Trophoblast cell (in vitro differentiated cells and primary cell): Measurements from ENCODE around the gene KANSL3.

ENCODE experiments used
- DNase-seq, 2 donors: peaks; one replicate each; pipeline ENCODE4 v3.0.0-alpha.2; 2016
- H2AFZ ChIP-seq: 2 replicates; pipeline ENCODE4 v1.6.1; 2013; ENCODE audit warnings: low read length, moderate library complexity, mild to moderate bottlenecking; ENCODE audit not compliant: insufficient read depth, poor library complexity
- H2AK5ac ChIP-seq: 2 replicates; pipeline ENCODE4 v1.6.1; 2013; ENCODE audit warnings: mild to moderate bottlenecking, low read length
- H2BK120ac ChIP-seq: 2 replicates; pipeline ENCODE4 v1.6.1; 2013; ENCODE audit warnings: low read length, mild to moderate bottlenecking, moderate library complexity; ENCODE audit not compliant: insufficient read depth, poor library complexity
- H2BK12ac ChIP-seq: 2 replicates; pipeline ENCODE4 v1.6.1; 2013; ENCODE audit warnings: mild to moderate bottlenecking, low read length, moderate library complexity
- H2BK5ac ChIP-seq: 2 replicates; pipeline ENCODE4 v1.6.1; 2013; ENCODE audit warnings: low read length, low read depth, moderate library complexity, mild to moderate bottlenecking; ENCODE audit not compliant: poor library complexity
- H3K14ac ChIP-seq: 2 replicates; pipeline ENCODE4 v1.6.1; 2013; ENCODE audit warnings: mild to moderate bottlenecking, low read length
- H3K18ac ChIP-seq: 2 replicates; pipeline ENCODE4 v1.6.1; 2013; ENCODE audit warnings: mild to moderate bottlenecking, low read length
- H3K23ac ChIP-seq: 2 replicates; pipeline ENCODE4 v1.6.1; 2013; ENCODE audit warnings: low read length
- H3K27ac ChIP-seq: 2 replicates; pipeline ENCODE4 v1.5.1; 2013; ENCODE audit warnings: low read depth, mild to moderate bottlenecking, inconsistent platforms, low read length, moderate library complexity
- H3K27me3 ChIP-seq: 2 replicates; pipeline ENCODE4 v1.6.1; 2013; ENCODE audit warnings: inconsistent platforms, mild to moderate bottlenecking, low read length, moderate library complexity; ENCODE audit not compliant: insufficient read depth
- H3K36me3 ChIP-seq, 2 experiments: 1 replicate in 1 of 2; 2 replicates in 1 of 2; pipeline ENCODE4 v1.6.1; 2013; ENCODE audit warnings: low read length in 2 of 2, mild to moderate bottlenecking in 2 of 2, moderate library complexity in 1 of 2; ENCODE audit not compliant: insufficient read depth in 2 of 2, control insufficient read depth in 1 of 2
- H3K4ac ChIP-seq: 2 replicates; pipeline ENCODE4 v1.6.1; 2013; ENCODE audit warnings: low read depth, mild to moderate bottlenecking, low read length, moderate library complexity
- H3K4me1 ChIP-seq, 2 experiments: 1 replicate in 1 of 2; 2 replicates in 1 of 2; pipeline ENCODE4 v1.6.1; 2013; ENCODE audit warnings: low read length in 2 of 2, mild to moderate bottlenecking in 2 of 2, moderate library complexity in 1 of 2; ENCODE audit not compliant: insufficient read depth in 2 of 2, control insufficient read depth in 1 of 2
- H3K4me2 ChIP-seq: 2 replicates; pipeline ENCODE4 v1.6.1; 2013; ENCODE audit warnings: inconsistent platforms, mild to moderate bottlenecking, low read length, moderate library complexity
- H3K4me3 ChIP-seq: 2 replicates; pipeline ENCODE4 v1.5.1; 2013; ENCODE audit warnings: mild to moderate bottlenecking, low read depth, low read length, inconsistent platforms
- H3K79me1 ChIP-seq: one replicate; pipeline ENCODE4 v1.6.1; 2013; ENCODE audit warnings: low read length
- H3K79me2 ChIP-seq: 2 replicates; pipeline ENCODE4 v1.6.1; 2013; ENCODE audit warnings: low read length, mild to moderate bottlenecking; ENCODE audit not compliant: control insufficient read depth, insufficient read depth, poor library complexity
- H3K9ac ChIP-seq: 2 replicates; pipeline ENCODE4 v1.6.1; 2013; ENCODE audit warnings: mild to moderate bottlenecking, low read length
- H3K9me3 ChIP-seq: 2 replicates; pipeline ENCODE4 v1.6.1; 2013; ENCODE audit warnings: low read depth, mild to moderate bottlenecking, control low read depth, inconsistent platforms, low read length; ENCODE audit not compliant: insufficient read depth
- H4K12ac ChIP-seq: 2 replicates; pipeline ENCODE4 v1.6.1; 2013; ENCODE audit warnings: low read depth, mild to moderate bottlenecking, low read length, moderate library complexity
- H4K8ac ChIP-seq: 2 replicates; pipeline ENCODE4 v1.6.1; 2013; ENCODE audit warnings: low read depth, mild to moderate bottlenecking, low read length, moderate library complexity
- H4K91ac ChIP-seq: one replicate; pipeline ENCODE4 v1.6.1; 2013; ENCODE audit warnings: low read depth, mild to moderate bottlenecking, low read length, moderate library complexity
- WGBS: extraction: QIAGEN DNeasy Blood & Tissue Kit; methylation state at CpG from one replicate; pipeline ENCODE4 v1.1.7; 2013; ENCODE audit warnings: missing lambda C conversion rate; ENCODE audit not compliant: insufficient read length, insufficient coverage; ENCODE audit errors: extremely low coverage; 5-methylcytosine and 5-hydroxymethylcytosine counted together

Gene KANSL3

GRCh38 chr2:96551605-96552314 lies 86.4 kb downstream of the KANSL3 start:
- no peaks in the 10 kb centered on the region for H3K9me3 ChIP-seq
- no peak overlapping the region for H2AFZ ChIP-seq
- H4K91ac ChIP-seq: no peak overlapping the region
- no peak overlapping the region for H3K27ac ChIP-seq
- no peak overlapping the region for H3K4me2 ChIP-seq
- no peak overlapping the region for H3K14ac ChIP-seq
- H2AK5ac ChIP-seq: no peak overlapping the region
- H2BK120ac ChIP-seq: no peak overlapping the region
- H3K4me1 ChIP-seq: peaks cover 5 to 6% of the 10 kb centered on the region in 2 experiments
- H3K27me3 ChIP-seq: no peaks in the 10 kb centered on the region
- no peaks in the 10 kb centered on the region for H3K79me2 ChIP-seq
- H3K4me3 ChIP-seq: no peak overlapping the region
- no peak overlapping the region for H3K18ac ChIP-seq
- H3K23ac ChIP-seq: no peak overlapping the region
- H2BK5ac ChIP-seq: no peak overlapping the region
- WGBS: no CpG with 5 or more reads among the region's 25 CpGs
- H3K4ac ChIP-seq: no peak overlapping the region
- H3K36me3 ChIP-seq: no peaks in the 10 kb centered on the region
- no peak overlapping the region for H4K8ac ChIP-seq
- no peaks in the 10 kb centered on the region for H3K79me1 ChIP-seq
- no peak overlapping the region for H2BK12ac ChIP-seq
- no peak overlapping the region for H3K9ac ChIP-seq
- no peak for DNase-seq
- no peak overlapping the region for H4K12ac ChIP-seq

- H3K36me3 ChIP-seq: no peaks in the 10 kb centered on the region
- H3K79me2 ChIP-seq: no peaks in the 10 kb centered on the region
- H3K18ac ChIP-seq: no peak overlapping the region
- H2BK12ac ChIP-seq: no peak overlapping the region
- no peak overlapping the region for H4K12ac ChIP-seq
- H3K27me3 ChIP-seq: no peaks in the 10 kb centered on the region
- no peaks in the 10 kb centered on the region for H3K79me1 ChIP-seq
- no peak for DNase-seq
- no peak overlapping the region for H3K4me2 ChIP-seq
- H2AFZ ChIP-seq: no peak overlapping the region
- no peak overlapping the region for H3K4me3 ChIP-seq
- no peak overlapping the region for H3K14ac ChIP-seq
- H2BK5ac ChIP-seq: no peak overlapping the region
- no peak overlapping the region for H4K8ac ChIP-seq
- H3K23ac ChIP-seq: no peak overlapping the region
- no peak overlapping the region for H2BK120ac ChIP-seq
- no peak overlapping the region for H2AK5ac ChIP-seq
- no peak overlapping the region for H4K91ac ChIP-seq
- peaks cover 2% of the 10 kb centered on the region in 2 experiments for H3K4me1 ChIP-seq
- no CpG with 5 or more reads among the region's 14 CpGs for WGBS
- peaks cover 5% of the 10 kb centered on the region for H3K9me3 ChIP-seq
- H3K4ac ChIP-seq: no peak overlapping the region
- H3K9ac ChIP-seq: no peak overlapping the region
- no peak overlapping the region for H3K27ac ChIP-seq
Observed at GRCh38 chr2:96550787-96551604, 87.1 kb downstream of the KANSL3 start.

GRCh38 chr2:96549967-96550786 lies 87.9 kb downstream of the KANSL3 start:
- WGBS: no CpG with 5 or more reads among the region's 61 CpGs
- Histone ChIP-seq H3K27ac (no peak overlapping the region), H2AFZ (no peak overlapping the region), H2BK120ac (no peak overlapping the region), H3K9me3 (peaks cover 5% of the 10 kb centered on the region), H2BK5ac (no peak overlapping the region), H3K79me2 (no peaks in the 10 kb centered on the region), H3K27me3 (no peaks in the 10 kb centered on the region), H3K4ac (no peak overlapping the region), H4K8ac (no peak overlapping the region), H3K4me2 (no peak overlapping the region), H3K9ac (no peak overlapping the region), H2AK5ac (no peak overlapping the region), H3K4me1 (peaks cover 2% of the 10 kb centered on the region in 2 experiments), H3K23ac (no peak overlapping the region), H3K79me1 (no peaks in the 10 kb centered on the region), H4K91ac (no peak overlapping the region), H3K14ac (no peak overlapping the region), H2BK12ac (no peak overlapping the region), H3K18ac (no peak overlapping the region), H4K12ac (no peak overlapping the region), H3K36me3 (no peaks in the 10 kb centered on the region), H3K4me3 (no peak overlapping the region)
- peak; percentile 52 to 77 for DNase-seq

- H4K8ac ChIP-seq: no peak overlapping the region
- no peak overlapping the region for H2BK5ac ChIP-seq
- no peak overlapping the region for H3K4me2 ChIP-seq
- no peaks in the 10 kb centered on the region for H3K79me2 ChIP-seq
- H2AFZ ChIP-seq: no peak overlapping the region
- no peak overlapping the region for H3K18ac ChIP-seq
- H3K14ac ChIP-seq: no peak overlapping the region
- no peak overlapping the region for H2AK5ac ChIP-seq
- peaks cover 5% of the 10 kb centered on the region for H3K9me3 ChIP-seq
- H4K91ac ChIP-seq: no peak overlapping the region
- no peak overlapping the region for H3K27ac ChIP-seq
- H4K12ac ChIP-seq: no peak overlapping the region
- no peaks in the 10 kb centered on the region for H3K79me1 ChIP-seq
- H3K23ac ChIP-seq: no peak overlapping the region
- no peak overlapping the region for H2BK120ac ChIP-seq
- H3K36me3 ChIP-seq: no peaks in the 10 kb centered on the region
- no CpG with 5 or more reads among the region's 4 CpGs for WGBS
- no peak overlapping the region for H2BK12ac ChIP-seq
- no peak for DNase-seq
- no peak overlapping the region for H3K4me3 ChIP-seq
- H3K4me1 ChIP-seq: peaks cover 2% of the 10 kb centered on the region in 2 experiments
- H3K4ac ChIP-seq: no peak overlapping the region
- no peak overlapping the region for H3K9ac ChIP-seq
- no peaks in the 10 kb centered on the region for H3K27me3 ChIP-seq
Observed at GRCh38 chr2:96549466-96549785, 88.7 kb downstream of the KANSL3 start.
